GM19438 (cell line): ENCODE data around the gene MTMR2.
A peak's percentile ranks its signal among the peaks of the same experiment; 100 is the strongest.

Experiments used
- ATAC-seq: cut with Tn5 transposase; IDR thresholded peaks from one replicate; pipeline ENCODE4 v1.9.1; 2021; ENCODE audit warnings: low read depth; ENCODE audit not compliant: unreplicated experiment

Gene MTMR2

DNA sequence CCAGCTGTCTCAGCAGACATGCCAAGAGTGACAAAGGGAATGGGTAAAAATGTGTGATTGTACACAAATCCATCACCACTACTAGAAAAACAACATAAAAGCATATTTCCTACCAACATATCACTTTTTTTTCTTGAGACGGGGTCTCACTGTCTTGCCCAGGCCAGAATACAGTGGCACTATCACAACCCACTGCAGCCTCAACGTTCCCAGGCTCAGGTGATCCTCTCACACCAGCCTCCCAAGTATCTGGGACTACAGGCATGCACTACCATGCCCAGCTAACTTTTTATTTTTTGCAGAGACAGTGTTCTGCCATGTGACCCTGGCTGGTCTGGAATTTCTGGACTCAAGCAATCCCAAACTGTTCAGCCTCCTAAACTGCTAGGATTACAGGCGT is 5.2 kb downstream of the MTMR2 start:
- ATAC-seq, result no peak

DNA sequence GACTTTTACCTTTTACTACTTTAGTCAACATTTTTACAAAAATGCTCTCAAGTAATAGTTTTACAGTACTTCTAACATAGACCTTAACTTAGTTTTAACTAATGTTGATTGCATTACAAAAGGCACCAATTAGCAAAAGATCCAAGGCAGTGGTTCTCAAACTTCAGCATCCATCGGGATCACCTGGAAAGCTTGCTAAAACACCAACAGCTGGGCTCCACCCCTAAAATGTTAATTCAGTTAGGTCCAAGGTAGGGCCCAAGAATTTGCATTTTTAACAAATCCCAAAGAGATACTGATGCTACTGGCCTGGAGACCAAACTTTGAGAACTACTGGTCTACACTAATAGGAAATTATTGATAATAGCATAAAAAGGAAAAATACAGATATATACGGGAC is 5.9 kb downstream of the MTMR2 start:
- ATAC-seq, result no peak

DNA sequence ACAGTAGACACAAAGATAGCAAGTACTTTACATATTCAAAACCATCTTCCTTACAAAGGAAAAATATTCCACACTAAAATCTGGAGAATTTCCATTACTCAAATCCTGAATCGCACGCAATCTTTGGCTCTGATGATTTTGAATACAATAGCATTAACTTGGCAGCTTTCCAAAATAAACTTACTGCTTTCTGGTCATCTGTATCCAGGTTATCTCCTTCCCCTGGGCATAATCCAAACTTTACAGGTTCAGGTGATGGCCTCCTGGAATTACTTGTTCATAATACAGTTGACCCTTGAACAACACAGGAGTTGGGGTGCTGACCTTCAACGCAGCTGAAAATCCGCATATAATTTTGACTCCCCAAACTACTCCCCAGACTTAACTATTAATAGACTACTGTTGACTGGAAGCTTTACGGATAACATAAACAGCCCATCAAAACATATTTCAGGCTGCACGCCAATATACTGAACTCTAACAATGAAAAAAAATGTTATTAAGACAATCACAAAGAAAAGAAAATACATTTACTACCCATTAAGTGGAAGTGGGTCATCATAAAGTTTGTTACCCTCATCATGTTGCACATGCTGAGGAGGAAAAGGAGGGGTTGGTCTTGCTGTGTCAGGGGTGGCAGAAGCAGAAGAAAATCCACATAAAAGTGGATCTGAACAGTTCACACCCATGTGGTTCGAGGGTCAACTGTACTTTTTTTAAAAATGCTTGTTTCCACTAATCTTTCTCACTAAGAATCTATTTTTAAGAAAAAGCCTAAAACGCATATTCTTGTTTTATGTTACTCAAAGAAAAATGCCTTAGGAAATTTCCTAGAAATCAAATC is 6.5 kb downstream of the MTMR2 start:
- no peak for ATAC-seq

DNA sequence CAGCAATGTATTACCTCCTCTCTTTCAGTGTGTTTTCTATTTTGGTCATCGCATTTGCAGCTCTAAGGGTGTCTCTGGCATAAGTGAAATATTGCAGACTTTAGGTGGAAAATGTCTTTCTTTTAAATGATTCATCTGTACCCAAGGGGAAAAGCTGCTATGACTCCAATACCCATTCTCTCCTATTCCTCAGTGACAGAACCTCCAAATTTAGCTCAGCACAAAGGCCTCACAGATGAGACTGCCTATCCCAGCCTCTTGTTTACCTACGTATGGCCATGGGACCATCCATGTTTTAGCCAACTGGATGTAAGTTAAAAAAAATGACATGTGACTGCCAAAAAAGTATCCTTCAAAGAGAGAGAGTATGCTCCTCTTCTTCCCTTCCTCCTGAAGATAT is 7.9 kb downstream of the MTMR2 start:
- ATAC-seq, result no peak

DNA sequence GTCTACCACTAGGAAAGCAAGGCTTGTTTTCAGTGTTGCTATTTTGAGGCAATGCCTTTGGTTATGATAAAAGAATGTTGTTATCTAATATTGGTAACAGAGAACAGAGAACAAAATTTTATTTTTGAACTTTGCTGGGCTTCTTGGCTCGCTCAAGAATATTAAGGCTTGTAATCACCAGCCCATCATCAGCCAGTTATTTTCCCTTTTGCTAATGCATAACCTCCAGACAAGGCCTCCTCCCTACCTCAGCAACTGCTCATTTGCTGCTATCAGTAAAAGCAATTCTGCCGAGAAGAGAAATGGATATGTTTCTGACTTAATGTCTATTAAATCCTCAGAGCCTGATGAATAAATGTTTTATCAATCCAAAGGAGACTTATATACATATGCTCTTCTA is 8.9 kb downstream of the MTMR2 start:
- no peak for ATAC-seq

DNA sequence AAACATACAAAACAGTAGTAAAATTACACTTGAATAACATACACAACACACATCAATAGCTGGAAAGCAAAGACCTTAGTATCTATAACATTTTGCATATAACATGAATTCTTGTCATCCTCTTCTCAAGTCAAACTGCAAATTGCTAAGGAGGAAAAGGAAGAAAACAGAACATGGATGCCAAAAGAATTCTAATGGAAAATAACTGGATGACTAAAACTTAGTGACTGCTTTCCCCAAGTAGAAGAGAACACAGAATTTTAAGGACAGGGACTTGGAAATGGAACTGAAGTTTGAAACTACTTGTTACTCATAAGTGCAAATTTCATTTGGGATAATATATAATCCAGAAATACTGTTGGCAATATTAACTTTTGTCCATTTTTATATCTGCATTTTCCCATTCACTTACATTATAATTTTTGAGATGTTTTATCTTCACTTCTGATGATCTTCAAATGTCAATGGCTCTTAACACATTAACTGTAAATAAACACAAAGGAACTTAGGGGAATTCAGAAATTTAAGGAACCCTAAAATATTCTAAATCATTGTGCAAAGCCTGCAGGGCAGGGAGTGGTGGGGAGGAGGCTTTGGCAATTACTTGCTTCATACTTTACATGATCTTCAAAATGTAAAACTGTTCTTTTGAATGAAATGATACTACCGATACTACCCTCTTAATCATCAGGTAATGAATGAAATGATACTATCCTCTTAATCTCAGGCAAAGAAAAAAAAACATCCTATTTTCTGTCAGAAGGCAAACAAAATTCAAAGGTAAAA is 9.9 kb downstream of the MTMR2 start:
- no peak for ATAC-seq

DNA sequence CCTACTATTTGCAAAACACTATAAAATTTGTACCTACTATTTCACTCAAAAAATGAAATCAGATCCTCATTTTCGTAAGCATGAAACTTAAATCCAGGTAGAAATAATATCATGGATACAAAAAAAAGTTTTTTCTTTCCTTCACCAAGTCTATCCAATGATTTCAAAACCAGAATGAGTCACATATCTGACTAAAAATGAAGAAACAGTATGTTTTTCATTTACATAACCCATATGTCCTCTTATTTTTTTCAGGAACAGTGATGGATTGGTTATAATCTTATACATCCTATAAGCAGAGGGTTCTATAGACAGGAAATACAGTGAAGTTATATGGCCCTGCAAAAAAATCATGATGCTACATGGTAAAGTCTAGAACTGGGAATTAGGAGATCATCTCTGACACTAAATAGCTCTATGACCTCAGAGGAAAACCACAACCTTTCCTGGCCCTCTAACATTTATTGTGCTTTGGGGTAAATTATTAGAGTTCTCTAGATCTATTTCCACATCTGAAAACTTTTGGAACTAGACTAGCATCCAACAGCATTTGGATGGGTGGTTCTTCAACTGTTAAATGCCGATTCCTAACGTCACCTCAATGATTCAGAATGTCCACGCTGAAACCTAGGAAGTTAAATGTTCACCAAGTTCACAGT is 10.9 kb downstream of the MTMR2 start:
- no peak for ATAC-seq

DNA sequence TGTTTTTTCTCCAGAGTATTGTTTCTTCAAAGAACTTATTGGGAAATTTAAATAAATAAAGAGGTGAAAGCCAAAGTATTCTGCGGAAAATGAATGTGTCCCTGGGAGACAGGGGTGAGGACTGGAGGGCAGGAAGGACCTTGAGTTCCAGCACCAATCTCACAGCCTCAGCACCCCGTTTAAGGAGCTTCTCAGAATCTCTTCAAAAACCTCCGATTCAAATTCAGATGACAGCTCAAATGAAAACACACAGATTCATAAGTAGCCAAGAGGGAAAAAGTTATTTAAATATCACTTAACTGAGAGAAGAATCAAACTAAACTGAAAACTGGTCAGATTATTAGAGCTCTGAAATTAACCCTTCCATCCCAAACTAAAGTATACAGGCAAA is 12.5 kb downstream of the MTMR2 start:
- no peak for ATAC-seq

DNA sequence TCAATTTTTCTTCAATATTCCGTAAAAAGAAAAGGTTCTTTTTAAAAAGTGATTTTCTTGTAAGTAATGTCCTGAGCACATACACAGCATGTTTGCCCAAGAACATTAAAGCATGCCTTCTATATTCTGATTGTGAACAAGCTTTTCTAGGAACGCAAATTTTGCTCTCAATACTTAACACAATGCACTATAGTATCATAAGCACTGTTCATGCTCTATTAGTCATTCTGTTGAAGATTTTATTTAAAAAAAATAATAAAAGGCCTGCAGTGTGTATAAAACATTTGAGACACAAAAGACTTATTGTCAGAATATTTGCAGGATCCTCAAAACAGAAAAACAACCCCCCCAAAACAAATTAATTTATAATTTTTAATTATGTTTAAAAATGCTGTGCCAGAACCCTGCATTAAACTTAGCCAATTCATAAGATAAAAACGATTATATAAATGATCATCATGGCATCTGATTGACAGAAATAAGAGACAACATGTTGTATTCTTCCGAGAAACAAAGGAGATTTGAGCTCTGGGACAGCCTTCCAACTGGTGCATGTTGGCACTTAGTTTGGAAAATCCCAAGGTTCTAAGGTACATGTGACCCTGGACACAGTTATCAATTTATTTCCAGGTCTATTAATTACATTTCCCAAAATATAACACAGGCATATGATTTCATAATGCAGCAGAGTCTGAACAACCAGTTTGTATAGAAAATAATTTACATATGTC is 13.1 kb downstream of the MTMR2 start:
- ATAC-seq, result no peak

DNA sequence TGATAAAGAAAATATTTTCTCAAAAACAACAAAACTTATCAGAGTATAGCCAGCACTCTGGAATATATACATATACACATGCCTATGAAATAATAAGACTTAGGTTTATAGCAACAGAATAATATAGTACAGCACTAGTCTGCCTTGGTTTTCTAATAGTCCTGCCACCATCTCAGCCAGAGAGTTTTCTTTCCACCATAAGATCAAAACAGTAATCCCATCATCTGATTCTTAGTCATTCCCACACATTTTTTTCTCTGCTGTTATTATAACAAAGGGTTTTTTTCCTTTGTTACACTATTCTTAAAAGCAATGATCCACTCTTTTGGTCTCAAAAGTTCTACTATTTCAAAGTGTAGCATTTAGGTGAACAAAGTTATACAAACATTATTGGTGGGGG is 15.1 kb downstream of the MTMR2 start:
- no peak for ATAC-seq

DNA sequence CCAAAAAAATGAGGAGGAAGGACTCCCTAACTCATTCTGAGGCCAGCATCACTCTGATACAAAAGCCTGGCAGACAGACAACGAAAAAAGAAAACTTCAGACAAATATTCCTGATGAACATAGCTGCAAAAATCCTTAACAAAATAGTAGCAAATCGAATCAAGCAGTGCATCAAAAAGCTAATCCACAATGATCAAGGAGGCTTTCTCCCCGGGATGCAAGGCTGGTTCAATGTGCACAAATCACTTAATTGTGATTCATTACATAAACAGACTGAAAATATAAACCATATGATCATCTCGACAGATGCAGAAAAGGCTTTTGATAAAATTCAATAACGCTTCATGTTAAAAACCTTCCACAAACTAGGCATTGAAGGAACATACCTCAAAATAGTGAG is 16.4 kb downstream of the MTMR2 start:
- ATAC-seq, result no peak

DNA sequence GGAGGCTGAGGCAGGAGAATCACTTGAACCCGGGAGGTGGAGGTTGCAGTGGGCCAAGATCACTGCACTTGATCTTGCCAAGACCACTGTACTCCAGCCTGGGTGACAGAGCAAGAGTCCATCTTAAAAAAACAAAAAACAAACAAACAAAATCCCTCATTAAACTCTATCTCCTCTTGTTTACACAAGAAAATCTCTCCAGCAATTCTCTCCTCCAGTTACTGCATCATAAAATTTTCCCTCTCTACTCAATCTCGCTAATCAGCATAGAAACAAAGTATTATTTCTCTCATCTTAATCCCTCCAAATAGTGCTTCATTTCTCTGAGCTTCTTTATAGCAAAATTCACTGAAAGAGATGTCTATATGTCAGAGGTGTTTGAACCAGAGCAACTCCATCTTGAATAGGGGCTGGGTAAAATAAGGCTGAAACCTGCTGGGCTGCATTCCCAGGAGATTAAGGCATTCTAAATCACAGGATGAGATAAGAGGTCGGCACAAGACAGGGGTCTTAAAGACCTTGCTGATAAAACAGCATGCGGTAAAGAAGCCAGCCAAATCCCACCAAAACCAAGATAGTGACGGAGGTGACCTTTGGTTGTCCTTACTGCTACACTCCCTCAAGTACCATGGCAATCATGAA is 19.8 kb downstream of the MTMR2 start:
- ATAC-seq, result no peak

DNA sequence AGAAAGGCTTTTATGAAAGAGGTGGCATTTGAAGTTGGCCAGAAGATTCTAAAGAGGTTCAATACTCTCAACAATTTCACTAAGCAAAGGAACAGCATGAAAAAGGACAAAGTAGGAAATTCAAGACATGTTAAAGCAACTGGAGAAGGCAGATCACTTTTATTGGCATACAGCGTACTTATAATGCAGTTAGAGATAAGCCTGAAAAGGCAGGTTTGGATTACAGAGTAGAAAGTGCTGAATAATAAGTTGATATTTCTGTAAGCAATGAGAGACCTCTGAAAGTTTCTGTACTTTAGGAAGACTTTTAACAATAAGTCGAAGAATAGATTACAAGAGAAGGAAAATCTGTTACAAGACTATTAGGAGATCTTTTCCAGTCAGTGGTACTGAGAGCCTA is 25.1 kb downstream of the MTMR2 start:
- no peak for ATAC-seq

DNA sequence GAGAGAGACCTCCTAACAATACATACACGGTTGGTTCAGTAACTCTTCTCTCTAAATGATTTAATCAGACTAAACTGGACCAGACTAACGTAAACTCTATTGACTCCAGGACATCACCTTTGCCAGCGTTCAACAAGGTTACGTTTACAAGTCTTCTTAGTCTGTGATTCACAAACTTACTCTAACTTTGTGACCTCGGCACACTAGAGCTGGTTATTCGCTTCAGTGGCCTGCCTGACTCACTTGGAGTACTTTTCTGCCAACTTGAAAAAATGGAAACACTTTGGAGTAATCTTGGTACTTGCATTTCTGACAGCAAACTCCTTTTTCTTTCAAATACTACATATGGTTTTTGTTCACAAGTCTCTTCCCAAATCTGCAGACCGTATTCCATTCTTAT is 26.2 kb downstream of the MTMR2 start:
- ATAC-seq, result no peak

DNA sequence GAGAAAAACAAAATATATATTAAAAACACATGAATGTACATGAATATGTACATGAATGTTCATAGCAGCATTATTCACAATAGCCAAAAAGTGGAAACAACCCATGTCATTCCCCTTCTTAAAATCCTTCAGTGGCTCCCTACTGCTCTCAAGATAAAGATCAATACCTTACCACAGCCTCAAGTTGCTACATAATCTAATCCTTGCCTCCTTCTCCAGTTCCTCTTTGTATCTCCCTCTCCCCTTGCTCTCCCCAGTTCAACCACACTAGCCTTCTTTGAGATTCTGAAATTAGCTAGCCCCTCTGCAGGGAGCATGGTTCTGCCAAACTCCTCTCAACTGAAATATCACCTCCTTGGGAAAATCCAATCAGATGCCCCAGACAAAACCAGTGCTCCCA is 28.1 kb downstream of the MTMR2 start:
- no peak for ATAC-seq

DNA sequence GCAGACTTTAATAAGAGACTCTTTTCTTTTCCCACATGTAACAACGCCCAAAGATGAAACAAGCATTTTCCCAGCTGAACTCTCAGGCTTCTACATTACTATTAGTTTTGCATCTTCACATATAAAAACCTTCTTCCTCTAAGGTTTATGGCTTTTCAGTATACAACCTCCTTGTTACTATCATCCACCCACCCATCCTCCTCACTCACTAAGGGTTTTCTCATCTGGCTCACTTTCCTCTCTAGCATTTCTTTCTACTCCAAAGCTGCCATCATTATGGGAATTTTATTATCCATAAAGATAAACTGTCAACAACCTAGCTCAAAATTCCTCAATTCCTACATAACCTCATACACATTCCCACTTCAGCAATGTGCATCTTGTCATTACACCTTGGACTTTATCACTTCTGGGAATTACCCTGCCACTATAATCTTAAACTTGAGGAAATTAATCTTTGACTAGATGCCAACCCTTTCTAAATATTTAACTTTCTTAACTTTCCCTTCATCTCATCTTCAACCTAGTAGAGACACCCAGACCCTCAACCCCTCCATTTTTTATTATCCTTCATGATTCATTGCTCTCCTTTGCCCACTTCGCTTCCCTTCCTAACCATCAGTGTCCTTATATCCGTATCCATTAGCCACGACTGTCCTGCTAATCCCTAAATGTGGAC is 30.9 kb downstream of the MTMR2 start:
- ATAC-seq, result no peak

DNA sequence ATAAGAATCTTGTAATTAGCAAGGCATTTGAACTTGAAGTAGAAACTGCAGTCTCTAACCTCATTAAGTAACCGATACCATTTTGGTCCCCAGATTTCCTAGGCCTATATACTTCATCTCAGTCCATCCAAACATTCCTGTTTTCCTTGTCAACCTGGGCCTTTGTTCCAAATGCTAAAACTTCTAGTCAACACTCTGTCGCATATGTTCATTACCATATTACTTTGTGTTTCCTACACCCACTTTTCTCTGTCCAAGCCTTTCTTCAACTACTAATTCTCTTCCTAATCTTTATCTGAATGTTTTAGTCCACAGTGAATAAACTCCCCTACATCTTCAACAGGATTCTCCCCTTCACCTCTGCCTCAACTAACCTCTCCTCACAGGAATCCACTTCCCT is 31.4 kb downstream of the MTMR2 start:
- ATAC-seq, result no peak

DNA sequence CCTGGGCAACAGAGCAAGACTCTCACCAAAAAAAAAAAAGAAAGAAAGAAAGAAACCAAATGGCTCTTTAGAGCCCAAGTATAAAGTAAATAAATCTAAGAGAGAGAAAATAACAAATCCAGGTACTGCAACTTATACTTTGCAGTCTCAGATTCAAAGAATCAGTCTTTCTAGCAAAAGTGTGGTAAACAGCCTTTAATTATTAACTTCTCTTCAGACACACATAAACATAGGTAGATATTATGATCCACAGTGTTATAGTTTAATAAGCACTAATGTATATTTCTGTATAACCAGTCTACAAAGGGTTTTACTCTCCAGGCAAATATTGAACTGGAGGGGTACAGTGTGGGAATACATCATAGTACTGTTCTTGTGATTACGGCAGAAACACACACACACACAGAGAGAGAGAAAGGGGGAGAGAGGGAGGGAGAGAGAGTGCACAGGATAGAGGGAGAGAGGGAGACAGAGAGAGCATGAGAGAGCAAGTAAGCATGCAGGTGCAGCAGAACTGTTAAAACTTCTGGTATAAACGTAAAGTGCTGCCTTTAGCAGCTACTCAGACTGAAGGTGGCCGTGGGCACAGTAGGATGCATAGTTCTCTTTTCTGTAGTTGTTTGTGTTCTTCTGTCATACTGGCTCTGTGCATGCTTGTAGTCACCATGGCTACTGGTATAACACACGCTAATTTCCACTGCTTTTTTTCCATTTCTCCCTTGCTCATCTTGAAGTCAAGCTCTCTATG is 32.3 kb downstream of the MTMR2 start:
- ATAC-seq, result peak; percentile 58

DNA sequence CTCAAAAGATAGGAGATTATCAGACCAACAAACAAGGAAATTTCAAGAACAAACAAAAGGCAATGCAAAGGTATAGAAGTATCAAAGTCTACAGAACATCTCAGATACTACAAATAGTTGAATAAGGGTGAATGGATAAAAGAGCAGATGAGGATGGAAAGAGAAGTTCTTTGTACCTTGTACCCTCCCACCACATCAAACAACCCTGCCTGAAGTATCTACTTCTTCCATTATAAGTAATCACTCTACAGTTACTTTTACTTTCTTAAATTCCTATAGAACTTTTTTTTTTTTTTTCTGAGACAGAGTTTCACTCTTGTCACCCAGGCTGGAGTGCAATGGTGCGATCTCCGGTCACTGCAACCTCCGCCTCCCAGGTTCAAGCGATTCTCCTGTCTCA is 35.1 kb downstream of the MTMR2 start:
- ATAC-seq, result no peak
